ENCODE data around the gene LSP1.
A peak's percentile ranks its signal among the peaks of the same experiment; 100 is the strongest.

GRCh38 chr11:1842149-1843097 is 10.5 kb upstream of the LSP1 start:
- TF ChIP-seq POLR2A (IDR thresholded peaks at IDR 0.05) (peak in 1 of 2 donors; percentile 68), CTCF (IDR thresholded peaks at IDR 0.05) (no peak)

All from adrenal gland (tissue), 5 donors.